Measurements from ENCODE around the gene RAB27A. TPM values are rescaled to one million over a fixed set of nuclear protein-coding genes. Genes with fewer than 3 reads are reported as not detected.

RAB27A gene
- total and polyA plus RNA-seq, 9 of the 15 experiments (the other 6 are each of a cell fraction or from before 2014, with no cell fraction given) = 31.5 to 171 (median 80.4) TPM

- BruUV-seq (replicated peaks) = no TSS peak
- no peaks in the 10 kb centered on the region for H3K9me3 ChIP-seq (replicated peaks; ENCODE audit: control insufficient read depth, insufficient read depth, low read depth, low read length)
- intact Hi-C loops (cut with micrococcal nuclease) (no loop called here), in situ Hi-C loops (cut with MboI) (no loop called here)
- H3K79me2 ChIP-seq (ENCODE audit: control insufficient read depth, insufficient read depth, low read length) = no peaks in the 10 kb centered on the region
- whole genome bisulfite sequencing (ENCODE audit: insufficient coverage, low coverage, missing lambda C conversion rate) = 57% methylated on average over 6 of the region's 6 CpGs
- ChIA-PET POLR2A (interaction anchor here (0.6 to 1.7 kb wide), 4 partner anchors 11 to 61 kb away, joined by 3 to 7 read pairs (median 3); no protein-coding TSS in a partner anchor), CTCF (ENCODE audit: low intra/inter-chr PET ratio) (interaction anchor here (3.2 kb wide), 1 partner anchor 69 kb away, joined by 11 read pairs; the partner anchor contains the start of gene RAB27A)
- H3K4me2 ChIP-seq (ENCODE audit: insufficient read depth, low read length) = peak overlapping the region; percentile 1; the same call in 1 of the 2 replicates
- peaks cover 0 to 28% of the 10 kb centered on the region in 2 experiments; a peak in 4 of 5 replicates for H3K4me1 ChIP-seq (replicated peaks in 1 of 2; ENCODE audit: control insufficient read depth in 2 of 2, insufficient read depth in 2 of 2, low read length in 2 of 2)
- no peak overlapping the region for H3K4me3 ChIP-seq
- FAIRE-seq (no peak), ATAC-seq (peak; percentile 19), DNase-seq (ENCODE audit: extremely low read depth in 1 of 4, low spot score in 3 of 4) (no peak)
- peak overlapping the region; percentile 35; the same call in 1 of the 3 replicates for H3K27ac ChIP-seq (ENCODE audit: extremely low read depth, low read depth, low read length)
- H4K20me1 ChIP-seq (replicated peaks; ENCODE audit: control insufficient read depth, insufficient read depth, low read length) = no peaks in the 10 kb centered on the region
- H3K27me3 ChIP-seq (ENCODE audit: control insufficient read depth in 2 of 2, insufficient read depth in 2 of 2, low read length in 2 of 2) = no peaks in the 10 kb centered on the region
- H3K9me1 ChIP-seq (ENCODE audit: control insufficient read depth, insufficient read depth, low read length) = no peaks in the 10 kb centered on the region
- no peak overlapping the region for H2AFZ ChIP-seq (ENCODE audit: low read depth, low read length)
- H3K36me3 ChIP-seq (ENCODE audit: control insufficient read depth, insufficient read depth, low read length) = peaks cover 81% of the 10 kb centered on the region
- no peak overlapping the region; a peak in 1 of 4 replicates for H3K9ac ChIP-seq (ENCODE audit: insufficient read depth in 1 of 2, low read depth in 2 of 2, low read length in 2 of 2)
- TF ChIP-seq ETV6 (IDR thresholded peaks at IDR 0.05; ENCODE audit: borderline replicate concordance in 1 of 2, low read depth in 2 of 2, low read length in 1 of 2) (peak in 1 of 2 experiments; percentile 31; a peak in 1 of 4 replicates), ETV6 (CRISPR knock-in tag; IDR thresholded peaks at IDR 0.05; ENCODE audit: borderline replicate concordance) (no peak), CEBPZ (IDR thresholded peaks at IDR 0.05; ENCODE audit: borderline replicate concordance, low read depth, low read length) (no peak), SP1 (CRISPR knock-in tag; IDR thresholded peaks at IDR 0.05) (no peak), ZBTB12 (CRISPR knock-in tag; IDR thresholded peaks at IDR 0.05) (no peak), ZNF592 (IDR thresholded peaks at IDR 0.05) (peak; percentile 57), RAD51 (IDR thresholded peaks at IDR 0.05; ENCODE audit: borderline replicate concordance, low read depth) (0 out of 2 replicates have a peak, but pooled peaks have one; percentile 45), ZNF197 (CRISPR knock-in tag; IDR thresholded peaks at IDR 0.05; ENCODE audit: low read depth) (no peak)
These were observed 68.3 kb downstream of the RAB27A start for GRCh38 chr15:55221090-55222011.
